GM19452 (cell line): ENCODE results near the gene THSD4.
"Not testable (repeated sequence)": the region's sequence is repeated elsewhere in the genome, so short reads cannot be mapped to it uniquely, and the experiment has no call there.

ENCODE experiments used
- ATAC-seq: cut with Tn5 transposase; IDR thresholded peaks from one replicate; pipeline ENCODE4 v1.9.1; 2021; ENCODE audit not compliant: unreplicated experiment

The THSD4 gene

GRCh38 chr15:71145648-71146047, 30.4 kb downstream of the THSD4 start:
- ATAC-seq, result no peak

GRCh38 chr15:71146580-71146982, 31.3 kb downstream of the THSD4 start:
- no peak for ATAC-seq

- no peak for ATAC-seq
Observed at GRCh38 chr15:71148048-71148447, 32.8 kb downstream of the THSD4 start.

- ATAC-seq, result no peak
Observed at GRCh38 chr15:71149646-71150557, 34.6 kb downstream of the THSD4 start.

- ATAC-seq, result no peak
Observed at GRCh38 chr15:71151081-71151480, 35.8 kb downstream of the THSD4 start.

GRCh38 chr15:71152542-71152941, 37.3 kb downstream of the THSD4 start:
- no peak for ATAC-seq

GRCh38 chr15:71153823-71154524, 38.7 kb downstream of the THSD4 start:
- no peak for ATAC-seq

- ATAC-seq, result no peak
Observed at GRCh38 chr15:71154607-71155200, 39.4 kb downstream of the THSD4 start.

- no peak for ATAC-seq
Observed at GRCh38 chr15:71155534-71155933, 40.3 kb downstream of the THSD4 start.

- no peak for ATAC-seq
Observed at GRCh38 chr15:71160976-71161375, 45.7 kb downstream of the THSD4 start.

- ATAC-seq, result no peak
Observed at GRCh38 chr15:71162309-71162708, 47.0 kb downstream of the THSD4 start.

- ATAC-seq, result not testable (repeated sequence)
Observed at GRCh38 chr15:71164606-71165005, 49.3 kb downstream of the THSD4 start.

- no peak for ATAC-seq
Observed at GRCh38 chr15:71167445-71168165, 52.3 kb downstream of the THSD4 start.

GRCh38 chr15:71168166-71168834, 53.0 kb downstream of the THSD4 start:
- no peak for ATAC-seq

- no peak for ATAC-seq
Observed at GRCh38 chr15:71170163-71170562, 54.9 kb downstream of the THSD4 start.

GRCh38 chr15:71171195-71171594, 55.9 kb downstream of the THSD4 start:
- ATAC-seq, result no peak

- ATAC-seq, result not testable (repeated sequence)
Observed at GRCh38 chr15:71174360-71174759, 59.1 kb downstream of the THSD4 start.

GRCh38 chr15:71180986-71181853, 65.9 kb downstream of the THSD4 start:
- no peak for ATAC-seq

GRCh38 chr15:71182522-71182921, 67.3 kb downstream of the THSD4 start:
- no peak for ATAC-seq

GRCh38 chr15:71183063-71183462, 67.8 kb downstream of the THSD4 start:
- no peak for ATAC-seq
